GM18867 (cell line): ENCODE data around the gene BCAP31.

Experiments used
- ATAC-seq: cut with Tn5 transposase; IDR thresholded peaks from one replicate; pipeline ENCODE4 v1.9.1; 2021; ENCODE audit warnings: mild to moderate bottlenecking, moderate library complexity; ENCODE audit not compliant: unreplicated experiment

Gene BCAP31

GRCh38 chrX:153662266-153662665 is 61.9 kb downstream of the BCAP31 start:
- no peak for ATAC-seq

GRCh38 chrX:153659268-153659667 is 64.9 kb downstream of the BCAP31 start:
- ATAC-seq = no peak

- ATAC-seq = no peak
These were observed 67.0 kb downstream of the BCAP31 start for GRCh38 chrX:153657161-153657560.

- ATAC-seq = no peak
These were observed 70.6 kb downstream of the BCAP31 start for GRCh38 chrX:153653556-153653955.

GRCh38 chrX:153651540-153652079 is 72.6 kb downstream of the BCAP31 start:
- ATAC-seq = no peak

- no peak for ATAC-seq
These were observed 73.2 kb downstream of the BCAP31 start for GRCh38 chrX:153650959-153651358.
